Liver (tissue), 9 donors: ENCODE results near the gene HNRNPM. TPM values are rescaled to one million over a fixed set of nuclear protein-coding genes. Genes with fewer than 3 reads are reported as not detected.
A peak's percentile ranks its signal among the peaks of the same experiment; 100 is the strongest.

Experiments
- DNase-seq: peaks from one replicate; pipeline ENCODE4 v3.0.0-alpha.2; 2017; ENCODE audit warnings: low spot score
- H3K27ac ChIP-seq, 2 donors: one replicate each; pipeline ENCODE4 v1.7.0; 2013; ENCODE audit warnings: inconsistent platforms in 2 of 2, low read length in 2 of 2, control low read depth in 1 of 2, low read depth in 1 of 2, mild to moderate bottlenecking in 1 of 2
- H3K27me3 ChIP-seq, 4 donors: one replicate each; pipeline versions ENCODE4 v1.6.1 to v1.7.0; 2013; ENCODE audit warnings: low read length in 3 of 4, inconsistent platforms in 1 of 4, mild to moderate bottlenecking in 1 of 4, moderate library complexity in 1 of 4; ENCODE audit not compliant: control insufficient read depth in 4 of 4, insufficient read depth in 4 of 4
- H3K36me3 ChIP-seq, 4 donors: one replicate each; pipeline versions ENCODE4 v1.6.1 to v1.7.0; 2013; ENCODE audit warnings: low read length in 3 of 4, mild to moderate bottlenecking in 3 of 4, low read depth in 1 of 4, moderate library complexity in 1 of 4; ENCODE audit not compliant: control insufficient read depth in 4 of 4, insufficient read depth in 3 of 4
- H3K4me1 ChIP-seq, 4 donors: one replicate each; pipeline versions ENCODE4 v1.6.1 to v1.7.0; 2013; ENCODE audit warnings: low read length in 3 of 4, mild to moderate bottlenecking in 3 of 4, moderate library complexity in 1 of 4; ENCODE audit not compliant: control insufficient read depth in 4 of 4, insufficient read depth in 4 of 4
- H3K4me3 ChIP-seq, 3 donors: one replicate each; pipeline versions ENCODE4 v1.6.1 to v1.7.0; 2013; ENCODE audit warnings: low read length in 3 of 3, control low read depth in 1 of 3, low read depth in 1 of 3, mild to moderate bottlenecking in 1 of 3
- H3K9ac ChIP-seq, 2 donors: one replicate each; pipeline ENCODE4 v1.7.0; 2013; ENCODE audit warnings: low read length in 2 of 2, mild to moderate bottlenecking in 2 of 2, moderate library complexity in 2 of 2, control low read depth in 1 of 2, low read depth in 1 of 2
- H3K9me3 ChIP-seq, 4 donors: one replicate each; pipeline versions ENCODE4 v1.6.1 to v1.7.0; 2013; ENCODE audit warnings: low read length in 3 of 4; ENCODE audit not compliant: control insufficient read depth in 4 of 4
- EGR1 ChIP-seq, 2 donors: IDR thresholded peaks; 2 replicates each; pipeline ENCODE4 v1.6.1; 2016 to 2018; ENCODE audit warnings: antibody characterized with exemption in 2 of 2, low read depth in 2 of 2
- FOXA1 ChIP-seq: IDR thresholded peaks from 2 replicates; pipeline ENCODE4 v1.6.1; 2016; ENCODE audit warnings: antibody characterized with exemption
- FOXA2 ChIP-seq: IDR thresholded peaks from 2 replicates; pipeline ENCODE4 v1.6.1; 2016; ENCODE audit warnings: antibody characterized with exemption
- GABPA ChIP-seq, 2 donors: IDR thresholded peaks in 1 of 2; conservative IDR thresholded peaks in 1 of 2; 2 replicates each; pipeline ENCODE4 v1.6.1; 2016; ENCODE audit warnings: antibody characterized with exemption in 2 of 2, mild to moderate bottlenecking in 1 of 2, moderate library complexity in 1 of 2
- HNF4A ChIP-seq, 2 donors: conservative IDR thresholded peaks; 2 replicates each; pipeline ENCODE4 v1.6.1; 2016; ENCODE audit warnings: antibody characterized with exemption in 2 of 2, mild to moderate bottlenecking in 2 of 2
- HNF4G ChIP-seq: IDR thresholded peaks from 2 replicates; pipeline ENCODE4 v1.6.1; 2016; ENCODE audit warnings: antibody characterized with exemption
- JUND ChIP-seq, 2 donors: IDR thresholded peaks; 2 replicates each; pipeline ENCODE4 v1.6.1; 2016; ENCODE audit warnings: antibody characterized with exemption in 2 of 2
- NR2F2 ChIP-seq: IDR thresholded peaks from 2 replicates; pipeline ENCODE4 v1.6.1; 2016; ENCODE audit warnings: antibody characterized with exemption
- RAD21 ChIP-seq, 2 donors: IDR thresholded peaks; 2 replicates each; pipeline ENCODE4 v1.6.1; 2016; ENCODE audit warnings: antibody characterized with exemption in 2 of 2, mild to moderate bottlenecking in 2 of 2
- RXRA ChIP-seq, 2 donors: IDR thresholded peaks; 2 replicates each; pipeline ENCODE4 v1.6.1; 2017 to 2018; ENCODE audit warnings: antibody characterized with exemption in 2 of 2, mild to moderate bottlenecking in 1 of 2
- SP1 ChIP-seq: IDR thresholded peaks from 2 replicates; pipeline ENCODE4 v1.6.1; 2018; ENCODE audit warnings: antibody characterized with exemption, mild to moderate bottlenecking
- TAF1 ChIP-seq: conservative IDR thresholded peaks from 2 replicates; pipeline ENCODE4 v1.6.1; 2016; ENCODE audit warnings: antibody characterized with exemption, mild to moderate bottlenecking
- WGBS: extraction: QIAGEN DNeasy Blood & Tissue Kit; methylation state at CpG from one replicate; pipeline ENCODE4 v1.1.7; 2013; 5-methylcytosine and 5-hydroxymethylcytosine counted together
- polyA plus RNA-seq, 2 donors: library from polyadenylated mRNA; stranded (reverse) in 1 of 2; unstranded in 1 of 2; fragments of 200-250 nt in 1 of 2; fragments of >200 nt in 1 of 2; fragmentation: Nextera tagmentation in 1 of 2; extraction: Ambion mirVana in 1 of 2; gene quantifications; one replicate each; pipeline versions ENCODE4 v1.2.1 to v1.2.3, GENCODE V29; 2013 to 2015
- total RNA-seq, 2 donors: library from RNA; depleted of rRNA; stranded (reverse); fragments of >200 nt; gene quantifications; one replicate each; pipeline ENCODE4 v1.2.3, GENCODE V29; 2014
- TF ChIP-seq, protein P1 (sequence below): fragments of 150-350 bp; IDR thresholded peaks from 2 replicates; pipeline ENCODE4 v1.5.1; 2017; ENCODE audit warnings: improper control_type of control experiment, low read depth, low read length; ENCODE audit not compliant: missing input control
- TF ChIP-seq, protein P2 (sequence below): IDR thresholded peaks from 2 replicates; pipeline ENCODE4 v1.6.1; 2016; ENCODE audit warnings: antibody characterized with exemption
- donor health status: healthy.
- donor health status: healthy.
- donor health status: healthy.
- donor health status: healthy.
- donor health status: healthy.

The HNRNPM gene
- total and polyA plus RNA-seq, 4 donors: 39.4 to 86.9 (median 70.7) TPM

DNA sequence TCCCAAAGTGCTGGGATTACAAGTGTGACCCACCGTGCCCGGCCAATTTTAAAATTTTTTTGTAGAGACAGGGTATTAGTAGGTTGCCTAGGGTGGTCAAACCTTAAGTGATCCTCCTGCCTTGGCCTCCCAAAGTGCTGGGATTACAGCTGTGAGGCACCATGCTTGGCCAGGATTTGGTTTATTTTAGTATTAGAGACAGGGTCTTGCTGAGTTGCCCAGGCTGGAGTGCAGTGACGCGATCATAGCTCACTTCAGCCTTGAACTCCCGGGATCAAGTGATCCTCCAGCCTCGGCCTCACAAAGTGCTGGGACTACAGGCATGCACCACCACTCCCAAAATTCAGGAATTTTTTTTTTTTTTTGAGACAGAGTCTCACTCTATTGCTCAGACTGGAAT lies 74.6 kb downstream of the HNRNPM start:
- DNase-seq: no peak
- H3K36me3 ChIP-seq: no peaks in the 10 kb centered on the region
- no peak overlapping the region for H3K4me3 ChIP-seq
- H3K27ac ChIP-seq: no peak overlapping the region
- TF ChIP-seq NR2F2: no peak
- TF ChIP-seq, protein P1, sequence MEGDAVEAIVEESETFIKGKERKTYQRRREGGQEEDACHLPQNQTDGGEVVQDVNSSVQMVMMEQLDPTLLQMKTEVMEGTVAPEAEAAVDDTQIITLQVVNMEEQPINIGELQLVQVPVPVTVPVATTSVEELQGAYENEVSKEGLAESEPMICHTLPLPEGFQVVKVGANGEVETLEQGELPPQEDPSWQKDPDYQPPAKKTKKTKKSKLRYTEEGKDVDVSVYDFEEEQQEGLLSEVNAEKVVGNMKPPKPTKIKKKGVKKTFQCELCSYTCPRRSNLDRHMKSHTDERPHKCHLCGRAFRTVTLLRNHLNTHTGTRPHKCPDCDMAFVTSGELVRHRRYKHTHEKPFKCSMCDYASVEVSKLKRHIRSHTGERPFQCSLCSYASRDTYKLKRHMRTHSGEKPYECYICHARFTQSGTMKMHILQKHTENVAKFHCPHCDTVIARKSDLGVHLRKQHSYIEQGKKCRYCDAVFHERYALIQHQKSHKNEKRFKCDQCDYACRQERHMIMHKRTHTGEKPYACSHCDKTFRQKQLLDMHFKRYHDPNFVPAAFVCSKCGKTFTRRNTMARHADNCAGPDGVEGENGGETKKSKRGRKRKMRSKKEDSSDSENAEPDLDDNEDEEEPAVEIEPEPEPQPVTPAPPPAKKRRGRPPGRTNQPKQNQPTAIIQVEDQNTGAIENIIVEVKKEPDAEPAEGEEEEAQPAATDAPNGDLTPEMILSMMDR: no peak
- no peak for TF ChIP-seq SP1
- TF ChIP-seq RAD21 (IDR thresholded peaks at IDR 0.05): no peak
- no peak for TF ChIP-seq FOXA1
- no peak for TF ChIP-seq HNF4G
- peaks cover 0 to 6% (median 2%) of the 10 kb centered on the region in 4 donors for H3K4me1 ChIP-seq
- H3K27me3 ChIP-seq: no peaks in the 10 kb centered on the region
- no peaks in the 10 kb centered on the region for H3K9me3 ChIP-seq
- no peak overlapping the region for H3K9ac ChIP-seq
- WGBS: 97% methylated on average over 6 of the region's 6 CpGs

DNA sequence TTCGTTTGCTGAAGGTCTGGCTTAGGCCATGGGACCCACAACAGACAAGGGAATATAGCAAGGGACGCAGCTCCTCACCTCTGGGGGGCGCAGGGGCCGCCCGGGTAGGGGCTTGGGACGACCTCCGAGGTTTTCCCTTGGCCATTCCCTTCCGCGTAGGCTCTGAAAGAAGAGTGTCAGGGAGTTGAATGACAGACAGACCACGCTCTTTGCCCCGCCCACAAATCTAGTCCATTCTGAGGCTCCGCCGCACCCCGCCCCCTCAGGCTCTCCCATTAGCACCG lies 80.6 kb downstream of the HNRNPM start:
- H3K9ac ChIP-seq: peak overlapping the region; percentile 62 to 68
- peaks cover 2 to 12% (median 7%) of the 10 kb centered on the region in 4 donors for H3K4me1 ChIP-seq
- H3K36me3 ChIP-seq: peaks cover 0 to 4% (median 1%) of the 10 kb centered on the region in 4 donors
- H3K4me3 ChIP-seq: peak overlapping the region; percentile 15 to 66 (median 39)
- H3K27ac ChIP-seq: peak overlapping the region; percentile 78 to 87
- no peaks in the 10 kb centered on the region for H3K9me3 ChIP-seq
- WGBS: 19% methylated on average over 15 of the region's 15 CpGs
- TF ChIP-seq FOXA2 (no peak), JUND (IDR thresholded peaks at IDR 0.05) (no peak), RAD21 (IDR thresholded peaks at IDR 0.05) (peak in 1 of 2 donors; percentile 10), NR2F2 (no peak), FOXA1 (no peak), HNF4A (conservative IDR thresholded peaks at IDR 0.05) (no peak), TAF1 (peak; percentile 47)
- H3K27me3 ChIP-seq: no peaks in the 10 kb centered on the region
- no peak for DNase-seq

DNA sequence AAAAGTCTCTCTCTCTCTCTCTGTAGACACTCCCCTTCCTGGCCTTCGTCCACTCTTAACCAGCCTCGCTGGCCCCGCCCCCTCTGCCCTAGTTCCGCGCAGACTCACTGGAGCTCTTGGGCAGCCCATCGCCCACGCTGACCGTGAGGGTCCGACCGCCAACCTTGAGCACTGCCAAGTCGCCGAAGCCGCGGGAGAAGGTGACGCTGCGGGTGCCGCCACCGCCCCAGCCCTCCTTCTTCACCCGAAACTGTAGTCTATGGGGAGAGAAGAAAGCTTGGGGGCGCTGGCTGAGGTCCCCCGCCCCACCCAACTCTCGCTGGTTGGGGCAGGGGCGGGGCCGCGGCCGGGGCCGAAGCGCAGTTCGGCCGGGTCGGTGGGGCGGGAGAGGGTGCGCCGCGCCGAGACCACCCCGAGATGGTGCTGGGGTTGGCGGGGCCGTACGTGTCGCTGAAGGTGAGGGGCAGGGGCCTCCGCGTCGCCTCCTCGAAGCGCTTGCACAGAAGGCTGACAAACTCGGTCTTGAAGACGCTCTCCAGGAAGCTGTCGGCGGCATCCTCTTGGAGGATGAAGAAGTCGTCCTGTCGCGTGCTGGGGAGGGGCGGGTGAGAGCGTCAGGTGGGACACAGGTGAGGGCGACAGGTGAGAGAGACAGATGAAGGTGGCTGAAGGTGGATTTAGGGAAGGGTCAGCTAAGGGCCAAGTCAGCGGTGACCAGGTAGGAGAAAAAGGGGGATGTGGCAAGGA lies 81.7 kb downstream of the HNRNPM start:
- H3K9me3 ChIP-seq: no peaks in the 10 kb centered on the region
- H3K9ac ChIP-seq: peak overlapping the region; percentile 12 to 57
- peak overlapping the region; percentile 62 to 81 (median 65) for H3K4me3 ChIP-seq
- peak; percentile 83 for DNase-seq
- peaks cover 0 to 4% (median 1%) of the 10 kb centered on the region in 4 donors for H3K36me3 ChIP-seq
- TF ChIP-seq RXRA (IDR thresholded peaks at IDR 0.05) (no peak), RAD21 (IDR thresholded peaks at IDR 0.05) (no peak), EGR1 (IDR thresholded peaks at IDR 0.05; ENCODE audit: low read depth in 2 of 2) (peak; percentile 63 to 73)
- 20% methylated on average over 57 of the region's 57 CpGs for WGBS
- no peaks in the 10 kb centered on the region for H3K27me3 ChIP-seq
- H3K4me1 ChIP-seq: peaks cover 2 to 12% (median 6%) of the 10 kb centered on the region in 4 donors
- peak overlapping the region; percentile 80 to 87 for H3K27ac ChIP-seq

DNA sequence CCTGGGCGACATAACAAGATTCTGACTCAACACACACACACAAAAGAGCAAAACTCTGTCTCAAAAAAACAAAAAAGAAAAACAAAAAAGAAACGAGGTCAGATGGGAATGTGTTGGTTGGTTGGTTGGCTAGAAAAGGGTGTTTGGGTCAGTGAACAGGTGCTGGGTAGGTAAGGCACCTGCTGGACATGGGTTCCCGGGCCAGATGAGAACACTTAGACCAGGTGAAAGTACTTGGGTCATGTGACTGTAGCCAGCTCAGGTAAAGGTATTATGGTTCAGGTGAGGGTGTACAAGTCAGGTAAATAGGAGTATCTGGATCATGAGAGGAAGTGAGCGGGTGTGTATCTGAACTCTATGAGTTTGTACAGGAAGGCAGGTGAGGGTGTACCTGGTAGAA lies 83.7 kb downstream of the HNRNPM start:
- 70% methylated on average over 4 of the region's 4 CpGs for WGBS
- peaks cover 0 to 4% (median 1%) of the 10 kb centered on the region in 4 donors for H3K36me3 ChIP-seq

More for the DNA sequence above, 83.7 kb downstream of the HNRNPM start:
- Histone ChIP-seq H3K9me3 (no peaks in the 10 kb centered on the region), H3K27me3 (no peaks in the 10 kb centered on the region), H3K4me3 (no peak overlapping the region), H3K27ac (no peak overlapping the region), H3K4me1 (peaks cover 2 to 12% (median 8%) of the 10 kb centered on the region in 4 donors), H3K9ac (no peak overlapping the region)
- TF ChIP-seq RXRA (IDR thresholded peaks at IDR 0.05) (no peak), HNF4G (no peak), HNF4A (conservative IDR thresholded peaks at IDR 0.05) (no peak), TAF1 (no peak), GABPA (IDR thresholded peaks at IDR 0.05 in 1 of 2, conservative IDR thresholded peaks at IDR 0.05 in 1 of 2) (no peak)
- TF ChIP-seq, protein P2, sequence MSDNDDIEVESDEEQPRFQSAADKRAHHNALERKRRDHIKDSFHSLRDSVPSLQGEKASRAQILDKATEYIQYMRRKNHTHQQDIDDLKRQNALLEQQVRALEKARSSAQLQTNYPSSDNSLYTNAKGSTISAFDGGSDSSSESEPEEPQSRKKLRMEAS: no peak
- no peak for DNase-seq
